Upper lobe of right lung (tissue), 1 donor: ENCODE data around the gene DYNLT4. TPM values are rescaled to one million over a fixed set of nuclear protein-coding genes. Genes with fewer than 3 reads are reported as not detected.
A peak's percentile ranks its signal among the peaks of the same experiment; 100 is the strongest.
"Not testable (repeated sequence)": the region's sequence is repeated elsewhere in the genome, so short reads cannot be mapped to it uniquely, and the experiment has no call there.

Experiments used
- ATAC-seq: fragments of 200-7000 bp; cut with Tn5 transposase; one replicate; pipeline ENCODE4 v1.9.1; 2020; ENCODE audit warnings: mild to moderate bottlenecking, moderate library complexity
- DNase-seq: peaks from one replicate; pipeline ENCODE4 v3.0.0-alpha.2; 2020
- H3K27ac ChIP-seq: fragments of 200-600 bp; one replicate; pipeline ENCODE4 v1.8.0; 2022
- H3K27me3 ChIP-seq: fragments of 200-600 bp; one replicate; pipeline ENCODE4 v1.8.0; 2022; ENCODE audit warnings: mild to moderate bottlenecking
- H3K36me3 ChIP-seq: fragments of 200-600 bp; one replicate; pipeline ENCODE4 v1.8.0; 2022
- H3K4me1 ChIP-seq: fragments of 200-600 bp; one replicate; pipeline ENCODE4 v1.8.0; 2022
- H3K4me3 ChIP-seq: fragments of 200-600 bp; one replicate; pipeline ENCODE4 v1.8.0; 2022; ENCODE audit warnings: mild to moderate bottlenecking
- H3K9me3 ChIP-seq: fragments of 200-600 bp; one replicate; pipeline ENCODE4 v1.8.0; 2022
- intact Hi-C: fragments of 100-400 bp; cut with DNase I; formaldehyde crosslinking; loops from one replicate; pipeline ENCODE4 v1.11.0; 2022
- total RNA-seq: library from RNA; stranded (reverse); fragmentation: NEBNext Ultra II Directional; extraction: Animal tissue kit (Norgen Biotek cat#: 25700); gene quantifications from one replicate; pipeline ENCODE4 v1.2.1, GENCODE V29; 2021
- TF ChIP-seq, protein P1 (sequence below): fragments of 200-600 bp; IDR thresholded peaks from one replicate; pipeline ENCODE4 v1.8.0; 2022; ENCODE audit warnings: antibody characterized with exemption
- donor health status: DM: no; HTN: yes; CAD: no; lungs with severe emphysema.

DYNLT4 gene
- total RNA-seq, 1 donor from 2014 or later = not detected

DNA sequence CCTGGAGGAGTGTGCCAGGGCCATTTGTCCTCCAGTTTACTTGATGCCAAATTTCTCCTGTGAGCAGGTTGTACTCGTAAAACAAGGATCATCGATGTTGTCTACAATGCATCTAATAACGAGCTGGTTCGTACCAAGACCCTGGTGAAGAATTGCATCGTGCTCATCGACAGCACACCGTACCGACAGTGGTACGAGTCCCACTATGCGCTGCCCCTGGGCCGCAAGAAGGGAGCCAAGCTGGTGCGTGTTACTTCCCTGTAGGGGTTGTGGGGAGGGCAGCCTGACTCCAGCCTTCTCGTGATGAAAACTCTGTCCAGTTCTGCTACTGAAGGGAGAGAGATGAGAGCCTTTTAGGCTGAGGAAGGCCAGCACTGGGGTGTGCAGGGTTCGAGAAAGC is 29.6 kb downstream of the DYNLT4 start:
- H3K36me3 ChIP-seq = peaks cover 48% of the 10 kb centered on the region
- H3K9me3 ChIP-seq = no peaks in the 10 kb centered on the region
- TF ChIP-seq, protein P1, sequence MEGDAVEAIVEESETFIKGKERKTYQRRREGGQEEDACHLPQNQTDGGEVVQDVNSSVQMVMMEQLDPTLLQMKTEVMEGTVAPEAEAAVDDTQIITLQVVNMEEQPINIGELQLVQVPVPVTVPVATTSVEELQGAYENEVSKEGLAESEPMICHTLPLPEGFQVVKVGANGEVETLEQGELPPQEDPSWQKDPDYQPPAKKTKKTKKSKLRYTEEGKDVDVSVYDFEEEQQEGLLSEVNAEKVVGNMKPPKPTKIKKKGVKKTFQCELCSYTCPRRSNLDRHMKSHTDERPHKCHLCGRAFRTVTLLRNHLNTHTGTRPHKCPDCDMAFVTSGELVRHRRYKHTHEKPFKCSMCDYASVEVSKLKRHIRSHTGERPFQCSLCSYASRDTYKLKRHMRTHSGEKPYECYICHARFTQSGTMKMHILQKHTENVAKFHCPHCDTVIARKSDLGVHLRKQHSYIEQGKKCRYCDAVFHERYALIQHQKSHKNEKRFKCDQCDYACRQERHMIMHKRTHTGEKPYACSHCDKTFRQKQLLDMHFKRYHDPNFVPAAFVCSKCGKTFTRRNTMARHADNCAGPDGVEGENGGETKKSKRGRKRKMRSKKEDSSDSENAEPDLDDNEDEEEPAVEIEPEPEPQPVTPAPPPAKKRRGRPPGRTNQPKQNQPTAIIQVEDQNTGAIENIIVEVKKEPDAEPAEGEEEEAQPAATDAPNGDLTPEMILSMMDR = no peak
- H3K27me3 ChIP-seq = no peaks in the 10 kb centered on the region
- ATAC-seq (no peak), DNase-seq (no peak)
- H3K4me3 ChIP-seq = no peak overlapping the region
- H3K4me1 ChIP-seq = peaks cover 26% of the 10 kb centered on the region
- intact Hi-C loops = no loop called here
- H3K27ac ChIP-seq = peak overlapping the region; percentile 1

DNA sequence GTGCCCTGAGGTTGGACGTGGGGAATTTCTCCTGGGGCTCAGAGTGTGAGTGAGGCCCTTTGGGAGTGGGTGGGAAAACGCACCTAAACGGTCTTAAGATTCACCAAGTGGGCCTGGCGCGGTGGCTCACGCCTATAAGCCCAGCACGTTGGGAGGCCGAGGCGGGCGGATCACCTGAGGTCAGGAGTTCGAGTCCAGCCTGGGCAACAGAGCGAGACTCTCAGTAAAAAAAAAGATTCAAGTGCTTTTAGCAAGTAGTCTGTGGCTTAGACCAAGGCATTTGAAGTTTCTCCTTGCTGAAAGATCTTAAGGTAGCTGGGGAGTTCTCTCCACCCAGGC is 30.5 kb downstream of the DYNLT4 start:
- DNase-seq (no peak), ATAC-seq (no peak)
- intact Hi-C loops = no loop called here
- Histone ChIP-seq H3K4me1 (peaks cover 26% of the 10 kb centered on the region), H3K4me3 (peak overlapping the region; percentile 79), H3K27ac (peak overlapping the region; percentile 98), H3K36me3 (peaks cover 48% of the 10 kb centered on the region), H3K27me3 (no peaks in the 10 kb centered on the region), H3K9me3 (no peaks in the 10 kb centered on the region)
- TF ChIP-seq, protein P1 = no peak

DNA sequence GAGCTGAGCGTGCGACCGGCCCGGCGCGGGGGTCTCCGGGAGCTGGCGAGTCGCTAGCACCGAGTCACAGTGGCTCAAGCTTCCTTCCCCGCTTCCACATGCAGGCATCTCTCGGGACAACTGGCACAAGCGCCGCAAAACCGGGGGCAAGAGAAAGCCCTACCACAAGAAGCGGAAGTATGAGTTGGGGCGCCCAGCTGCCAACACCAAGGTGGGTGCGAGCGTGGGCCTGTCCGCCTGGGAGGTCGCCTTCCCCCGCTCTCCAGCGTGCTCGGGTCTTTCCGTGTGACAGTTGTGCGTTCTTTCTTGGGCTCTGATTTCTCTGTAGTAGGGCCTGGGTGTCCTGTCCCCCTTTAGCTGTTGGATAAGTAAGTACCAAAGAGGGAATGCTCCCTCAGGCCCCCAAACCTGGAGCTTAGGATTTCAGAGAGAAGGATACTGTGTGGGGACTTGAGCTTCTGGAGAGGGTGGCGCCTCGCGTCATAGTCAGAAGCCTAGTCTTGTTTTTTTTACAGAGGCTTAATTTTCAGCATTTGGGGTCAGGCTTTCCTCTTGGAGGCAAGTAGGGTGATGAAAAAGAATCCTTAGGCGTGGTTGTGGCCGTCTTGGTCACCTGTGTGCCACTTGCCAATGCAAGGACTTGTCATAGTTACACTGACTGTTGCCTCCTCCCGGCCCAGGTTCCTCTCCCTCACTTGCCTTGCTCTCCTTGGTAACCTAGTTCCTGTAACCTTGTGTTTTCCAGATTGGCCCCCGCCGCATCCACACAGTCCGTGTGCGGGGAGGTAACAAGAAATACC is 31.0 kb downstream of the DYNLT4 start:
- ATAC-seq (peak; percentile 26), DNase-seq (no peak)
- TF ChIP-seq, protein P1 = no peak
- Histone ChIP-seq H3K36me3 (peaks cover 43% of the 10 kb centered on the region), H3K9me3 (no peaks in the 10 kb centered on the region), H3K27me3 (no peaks in the 10 kb centered on the region), H3K4me3 (peak overlapping the region; percentile 79), H3K4me1 (peaks cover 26% of the 10 kb centered on the region), H3K27ac (peak overlapping the region; percentile 98)
- intact Hi-C loops = no loop called here

DNA sequence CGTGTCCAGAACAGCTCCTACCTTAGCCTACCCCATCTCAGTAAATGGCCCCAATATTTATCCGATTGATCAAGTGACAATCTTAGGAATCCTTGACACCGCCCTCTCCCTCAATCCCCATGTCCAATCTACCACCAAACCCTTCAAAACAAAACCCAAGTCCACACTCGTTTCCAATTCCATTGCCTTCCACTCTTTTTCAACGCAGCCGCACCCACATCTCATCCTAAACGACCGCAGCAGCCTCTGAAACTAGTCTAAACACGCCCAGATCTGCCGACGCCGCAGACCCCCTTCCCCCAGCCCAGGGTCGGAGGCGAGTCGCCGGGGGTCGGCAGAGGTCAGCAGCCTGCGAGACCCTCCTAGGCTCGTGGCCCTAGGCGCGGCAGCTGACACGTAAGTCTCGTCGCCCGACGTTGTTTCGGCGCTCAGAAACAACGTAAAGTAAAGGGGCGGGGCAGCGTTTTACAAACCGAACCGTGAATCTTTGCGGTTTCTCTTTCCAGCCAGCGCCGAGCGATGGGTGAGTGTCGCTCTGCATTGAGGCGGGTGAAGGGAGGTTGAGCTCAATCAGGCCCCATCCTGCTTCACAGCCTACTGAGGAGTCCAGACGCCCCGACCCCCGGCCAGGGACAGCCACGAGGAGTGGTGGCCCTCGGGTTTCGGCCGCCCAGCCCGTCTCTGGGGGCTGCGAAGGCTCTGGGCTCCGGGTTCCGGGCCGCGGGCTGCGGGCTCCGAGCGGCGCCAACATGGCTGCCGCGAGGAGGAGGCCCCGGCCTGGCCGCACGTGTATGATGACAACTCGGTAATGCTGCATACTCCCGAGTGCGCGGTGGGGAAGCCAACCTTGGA is 31.8 kb downstream of the DYNLT4 start, which contains the start of gene RPS8:
Gene RPS8, plus strand, starts transcription at position 463 of the 852 bp plus-strand sequence. Its CDS starts 57 bp downstream, at position 520.
- TF ChIP-seq, protein P1 = no peak
- Histone ChIP-seq H3K4me3 (peak within 1 kb of the TSS; percentile 79), H3K4me1 (peaks cover 26% of the 10 kb centered on the region), H3K36me3 (peaks cover 36% of the 10 kb centered on the region), H3K27ac (peak within 1 kb of the TSS; percentile 98), H3K27me3 (no peaks in the 10 kb centered on the region), H3K9me3 (no peaks in the 10 kb centered on the region)
- intact Hi-C loops = no loop called here
- DNase-seq (peak; percentile 94), ATAC-seq (peak; percentile 96)

DNA sequence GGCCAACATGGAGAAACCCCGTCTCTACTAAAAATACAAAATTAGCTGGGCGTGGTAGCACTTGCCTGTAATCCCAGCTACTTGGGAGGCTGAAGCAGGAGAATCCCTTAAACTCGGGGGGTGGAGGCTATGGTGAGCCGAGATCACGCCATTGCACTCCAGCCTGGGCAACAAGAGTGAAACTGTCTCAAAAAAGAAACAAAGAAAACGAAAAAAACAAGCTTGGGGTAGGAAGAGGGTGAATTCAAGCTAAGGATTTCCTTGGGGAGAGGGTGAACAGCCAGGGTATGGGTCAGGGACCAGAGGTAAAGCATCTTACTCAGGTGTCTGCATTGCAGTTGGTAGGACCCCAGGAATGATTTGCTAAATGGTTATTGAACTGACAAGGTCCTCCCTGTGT is 40.7 kb downstream of the DYNLT4 start:
- H3K9me3 ChIP-seq, DNase-seq, ATAC-seq, intact Hi-C loops, H3K36me3 ChIP-seq, H3K4me1 ChIP-seq, H3K4me3 ChIP-seq, H3K27ac ChIP-seq, H3K27me3 ChIP-seq: not testable (repeated sequence)

DNA sequence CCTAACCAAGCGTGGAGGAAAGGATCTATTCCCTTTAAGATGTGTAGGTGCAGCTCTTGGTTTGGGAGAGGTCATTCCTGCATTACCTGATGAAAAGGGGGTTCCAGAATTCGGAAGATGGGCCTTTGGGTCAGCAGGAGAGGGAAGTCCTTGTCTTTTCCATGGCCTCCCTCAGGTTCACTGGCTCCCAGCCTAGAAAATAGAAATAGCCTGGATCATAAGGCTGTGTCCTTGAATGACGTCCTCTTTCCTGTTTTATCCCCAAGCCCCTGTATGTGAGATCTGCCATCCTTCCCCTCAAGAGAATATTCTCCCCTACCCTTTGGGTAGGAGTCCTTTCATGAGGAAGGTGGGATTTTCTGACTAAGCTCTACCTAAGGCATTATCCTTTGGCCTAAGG is 46.3 kb downstream of the DYNLT4 start:
- intact Hi-C loops = no loop called here
- H3K9me3 ChIP-seq = no peaks in the 10 kb centered on the region
- no peak for ATAC-seq
- H3K36me3 ChIP-seq = no peaks in the 10 kb centered on the region
- H3K4me3 ChIP-seq = no peak overlapping the region
- no peak for DNase-seq
- TF ChIP-seq, protein P1 = no peak
- no peaks in the 10 kb centered on the region for H3K4me1 ChIP-seq
- H3K27me3 ChIP-seq = no peaks in the 10 kb centered on the region
- H3K27ac ChIP-seq = no peak overlapping the region
